ENCODE data around the gene RELCH.
"Not testable (repeated sequence)": the region's sequence is repeated elsewhere in the genome, so short reads cannot be mapped to it uniquely, and the experiment has no call there.

RELCH gene

GRCh38 chr18:62165583-62165982, 21.5 kb upstream of the RELCH start:
- FAIRE-seq (no peak), DNase-seq (ENCODE audit: insufficient read length) (no peak)
- no peak for TF ChIP-seq TAF1 (IDR thresholded peaks at IDR 0.05; ENCODE audit: borderline replicate concordance, low read depth, low read length)
- no peak for TF ChIP-seq POLR2A (IDR thresholded peaks at IDR 0.05; ENCODE audit: low read depth, low read length)
- TF ChIP-seq POLR2AphosphoS5 (IDR thresholded peaks at IDR 0.05; ENCODE audit: low read depth, low read length): no peak

GRCh38 chr18:62166524-62166923, 20.5 kb upstream of the RELCH start:
- not testable (repeated sequence) for DNase-seq (ENCODE audit: insufficient read length); FAIRE-seq

GRCh38 chr18:62170857-62171256, 16.2 kb upstream of the RELCH start:
- TF ChIP-seq POLR2AphosphoS5 (IDR thresholded peaks at IDR 0.05; ENCODE audit: low read depth, low read length): no peak
- no peak for TF ChIP-seq POLR2A (IDR thresholded peaks at IDR 0.05; ENCODE audit: low read depth, low read length)
- no peak for TF ChIP-seq TAF1 (IDR thresholded peaks at IDR 0.05; ENCODE audit: borderline replicate concordance, low read depth, low read length)
- DNase-seq (ENCODE audit: insufficient read length) (no peak), FAIRE-seq (peak; percentile 62)

- no peak for DNase-seq (ENCODE audit: insufficient read length)
- TF ChIP-seq TAF1 (IDR thresholded peaks at IDR 0.05; ENCODE audit: borderline replicate concordance, low read depth, low read length): no peak
- TF ChIP-seq POLR2A (IDR thresholded peaks at IDR 0.05; ENCODE audit: low read depth, low read length): no peak
- no peak for TF ChIP-seq POLR2AphosphoS5 (IDR thresholded peaks at IDR 0.05; ENCODE audit: low read depth, low read length)
- no peak for FAIRE-seq
Observed at GRCh38 chr18:62172298-62172697, 14.8 kb upstream of the RELCH start.

GRCh38 chr18:62175521-62175920, 11.5 kb upstream of the RELCH start:
- DNase-seq (ENCODE audit: insufficient read length): no peak
- TF ChIP-seq TAF1 (IDR thresholded peaks at IDR 0.05; ENCODE audit: borderline replicate concordance, low read depth, low read length) (no peak), POLR2A (IDR thresholded peaks at IDR 0.05; ENCODE audit: low read depth, low read length) (no peak), POLR2AphosphoS5 (IDR thresholded peaks at IDR 0.05; ENCODE audit: low read depth, low read length) (no peak)
- no peak for FAIRE-seq

- no peak for FAIRE-seq
- no peak for DNase-seq (ENCODE audit: insufficient read length)
- TF ChIP-seq TAF1 (IDR thresholded peaks at IDR 0.05; ENCODE audit: borderline replicate concordance, low read depth, low read length) (no peak), POLR2A (IDR thresholded peaks at IDR 0.05; ENCODE audit: low read depth, low read length) (no peak), POLR2AphosphoS5 (IDR thresholded peaks at IDR 0.05; ENCODE audit: low read depth, low read length) (no peak)
Observed at GRCh38 chr18:62177271-62177670, 9.8 kb upstream of the RELCH start.

- TF ChIP-seq POLR2AphosphoS5 (IDR thresholded peaks at IDR 0.05; ENCODE audit: low read depth, low read length): no peak
- TF ChIP-seq POLR2A (IDR thresholded peaks at IDR 0.05; ENCODE audit: low read depth, low read length): no peak
- TF ChIP-seq TAF1 (IDR thresholded peaks at IDR 0.05; ENCODE audit: borderline replicate concordance, low read depth, low read length): no peak
- no peak for FAIRE-seq
- DNase-seq (ENCODE audit: insufficient read length): no peak
Observed at GRCh38 chr18:62179213-62179612, 7.8 kb upstream of the RELCH start.

- TF ChIP-seq POLR2AphosphoS5 (IDR thresholded peaks at IDR 0.05; ENCODE audit: low read depth, low read length) (no peak), TAF1 (IDR thresholded peaks at IDR 0.05; ENCODE audit: borderline replicate concordance, low read depth, low read length) (no peak), POLR2A (IDR thresholded peaks at IDR 0.05; ENCODE audit: low read depth, low read length) (no peak)
- FAIRE-seq (no peak), DNase-seq (ENCODE audit: insufficient read length) (no peak)
Observed at GRCh38 chr18:62182220-62182619, 4.8 kb upstream of the RELCH start.

- TF ChIP-seq POLR2A (IDR thresholded peaks at IDR 0.05; ENCODE audit: low read depth, low read length): no peak
- no peak for TF ChIP-seq TAF1 (IDR thresholded peaks at IDR 0.05; ENCODE audit: borderline replicate concordance, low read depth, low read length)
- no peak for TF ChIP-seq POLR2AphosphoS5 (IDR thresholded peaks at IDR 0.05; ENCODE audit: low read depth, low read length)
- DNase-seq (ENCODE audit: insufficient read length) (no peak), FAIRE-seq (peak; percentile 51)
Observed at GRCh38 chr18:62183578-62184195, 3.4 kb upstream of the RELCH start.

GRCh38 chr18:62186499-62186773, 619 bp upstream of the RELCH start:
- TF ChIP-seq POLR2AphosphoS5 (IDR thresholded peaks at IDR 0.05; ENCODE audit: low read depth, low read length): no peak
- TF ChIP-seq POLR2A (IDR thresholded peaks at IDR 0.05; ENCODE audit: low read depth, low read length): no peak
- TF ChIP-seq TAF1 (IDR thresholded peaks at IDR 0.05; ENCODE audit: borderline replicate concordance, low read depth, low read length): no peak
- DNase-seq (ENCODE audit: insufficient read length): no peak
- FAIRE-seq: no peak

GRCh38 chr18:62187543-62188510, 772 bp downstream of the RELCH start:
- TF ChIP-seq TAF1 (IDR thresholded peaks at IDR 0.05; ENCODE audit: borderline replicate concordance, low read depth, low read length) (no peak), POLR2AphosphoS5 (IDR thresholded peaks at IDR 0.05; ENCODE audit: low read depth, low read length) (no peak), POLR2A (IDR thresholded peaks at IDR 0.05; ENCODE audit: low read depth, low read length) (no peak; the same call in 1 of the 2 replicates)
- no peak for FAIRE-seq

GRCh38 chr18:62189208-62189607, 2.2 kb downstream of the RELCH start:
- TF ChIP-seq POLR2AphosphoS5 (IDR thresholded peaks at IDR 0.05; ENCODE audit: low read depth, low read length) (no peak), TAF1 (IDR thresholded peaks at IDR 0.05; ENCODE audit: borderline replicate concordance, low read depth, low read length) (no peak), POLR2A (IDR thresholded peaks at IDR 0.05; ENCODE audit: low read depth, low read length) (no peak)
- FAIRE-seq (no peak), DNase-seq (ENCODE audit: insufficient read length) (no peak)

More at GRCh38 chr18:62187543-62188510, 772 bp downstream of the RELCH start:
- peak; percentile 8 for DNase-seq (ENCODE audit: insufficient read length)

All from GM12892 (cell line).